Posterior vena cava (tissue), 2 donors: ENCODE data around the gene LDLRAD4. TPM values are rescaled to one million over a fixed set of nuclear protein-coding genes. Genes with fewer than 3 reads are reported as not detected.
"Not testable (repeated sequence)": the region's sequence is repeated elsewhere in the genome, so short reads cannot be mapped to it uniquely, and the experiment has no call there.

Experiments
- DNase-seq: peaks from one replicate; pipeline ENCODE4 v3.0.0-alpha.2; 2020; ENCODE audit warnings: low spot score
- intact Hi-C, 2 donors: fragments of 100-400 bp; cut with DNase I; formaldehyde crosslinking; loops; one replicate each; pipeline versions ENCODE4 v1.14.1 to v1.14.2; 2022 to 2023
- total RNA-seq, 2 donors: library from RNA; stranded (reverse); fragmentation: NEBNext Ultra II Directional; extraction: Animal tissue kit (Norgen Biotek cat#: 25700); gene quantifications; one replicate each; pipeline ENCODE4 v1.2.1, GENCODE V29; 2021
- donor health status: DM: yes; HTN: yes; CAD: no.
- donor health status: DM: yes; HTN: yes; CAD: no.

LDLRAD4 gene
- total RNA-seq, 2 donors from 2014 or later: 52.3 to 74.8 TPM

DNA sequence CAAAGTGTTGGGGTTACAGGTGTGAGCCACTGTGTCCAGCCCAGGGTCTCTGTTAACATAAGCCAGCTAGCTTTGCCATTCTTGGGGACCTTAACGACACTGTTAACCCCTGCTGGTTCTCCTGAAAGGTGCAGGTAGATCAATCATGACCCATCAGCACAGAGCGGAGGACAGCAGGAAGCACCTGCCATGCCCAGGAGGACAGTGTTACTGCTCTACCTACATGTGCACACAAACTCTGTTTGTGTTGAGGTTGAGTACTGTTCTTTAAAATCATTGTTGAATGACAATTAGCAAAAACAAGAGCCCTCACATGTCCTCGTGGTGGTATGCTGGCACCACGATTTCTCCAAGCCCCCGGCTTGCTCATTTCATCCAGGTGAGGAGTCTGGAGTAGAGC, 386.9 kb downstream of the LDLRAD4 start:
- no peak for DNase-seq
- intact Hi-C loops: no loop called here

DNA sequence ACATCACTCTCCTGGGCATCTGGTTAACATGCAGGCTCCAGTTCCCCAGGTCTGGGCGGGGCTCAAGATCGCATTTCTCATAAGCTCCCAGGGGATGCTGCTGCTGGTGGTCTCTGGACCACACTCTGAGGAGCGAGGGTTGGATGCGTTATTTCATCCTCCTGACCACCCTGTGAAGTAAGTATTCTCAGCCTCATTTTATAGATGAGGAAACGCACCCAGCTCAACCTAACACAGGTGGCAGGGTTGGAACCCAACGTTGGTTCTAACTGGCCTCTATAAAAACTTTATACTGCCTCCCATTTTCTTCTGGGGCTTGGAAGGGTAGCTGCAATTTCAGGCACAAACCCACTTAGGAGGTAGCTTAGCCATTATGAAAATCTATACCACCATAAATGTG, 387.3 kb downstream of the LDLRAD4 start:
- intact Hi-C loops: no loop called here
- no peak for DNase-seq

DNA sequence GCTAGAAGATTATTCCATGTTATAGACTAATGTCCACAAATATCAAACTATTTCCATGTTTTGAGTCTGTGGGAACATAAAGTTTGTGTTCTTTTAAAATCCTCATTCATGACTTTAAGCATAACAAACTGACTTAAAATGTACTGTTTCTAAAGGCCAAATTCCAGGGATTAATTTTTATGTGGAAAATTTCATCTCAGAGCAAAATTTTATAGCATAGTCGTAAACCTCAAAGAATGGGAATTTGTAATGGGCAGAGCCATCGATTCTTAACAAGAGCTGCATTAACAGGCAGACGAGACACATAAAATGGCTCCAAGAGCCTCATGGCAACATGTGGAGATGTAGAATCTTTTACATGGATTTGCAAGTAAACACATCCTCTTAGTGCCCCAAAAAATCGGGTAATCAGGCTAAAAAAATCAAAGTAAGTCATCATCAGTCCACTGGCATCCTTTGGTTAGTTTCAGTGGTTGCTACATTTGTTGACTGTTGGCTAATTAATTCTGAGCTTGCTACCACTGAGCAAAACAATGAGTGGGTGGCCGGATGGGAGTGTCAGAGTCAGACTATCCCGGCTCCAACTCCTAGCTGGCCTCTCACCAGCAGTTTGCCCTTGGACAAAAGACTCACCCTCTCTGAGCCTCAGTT, 388.2 kb downstream of the LDLRAD4 start:
- intact Hi-C loops: no loop called here

DNA sequence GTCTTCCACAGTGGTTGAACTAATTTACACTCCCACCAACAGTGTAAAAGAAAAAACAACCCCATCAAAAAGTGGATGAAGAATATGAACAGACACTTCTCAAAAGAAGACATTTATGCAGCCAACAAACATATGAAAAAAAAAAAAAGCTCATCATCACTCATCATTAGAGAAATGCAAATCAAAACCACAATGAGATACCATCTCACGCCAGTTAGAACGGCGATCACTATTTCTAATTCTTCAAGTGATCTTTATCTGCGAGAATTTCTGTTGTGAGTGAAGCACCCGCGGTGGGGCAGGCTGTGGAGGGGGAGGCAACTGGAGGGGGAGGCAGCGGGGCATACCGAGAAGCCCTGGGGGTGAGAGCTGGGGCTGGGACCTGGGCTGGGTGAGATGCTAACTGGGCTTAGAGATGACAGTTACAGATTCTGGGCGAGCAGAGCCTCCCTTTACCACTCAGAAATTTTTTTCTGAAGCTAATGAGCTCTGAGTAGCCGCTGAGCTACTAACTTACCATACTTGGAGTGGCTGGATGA, 389.5 kb downstream of the LDLRAD4 start:
- DNase-seq, intact Hi-C loops: not testable (repeated sequence)

More for the DNA sequence above, 388.2 kb downstream of the LDLRAD4 start:
- no peak for DNase-seq

DNA sequence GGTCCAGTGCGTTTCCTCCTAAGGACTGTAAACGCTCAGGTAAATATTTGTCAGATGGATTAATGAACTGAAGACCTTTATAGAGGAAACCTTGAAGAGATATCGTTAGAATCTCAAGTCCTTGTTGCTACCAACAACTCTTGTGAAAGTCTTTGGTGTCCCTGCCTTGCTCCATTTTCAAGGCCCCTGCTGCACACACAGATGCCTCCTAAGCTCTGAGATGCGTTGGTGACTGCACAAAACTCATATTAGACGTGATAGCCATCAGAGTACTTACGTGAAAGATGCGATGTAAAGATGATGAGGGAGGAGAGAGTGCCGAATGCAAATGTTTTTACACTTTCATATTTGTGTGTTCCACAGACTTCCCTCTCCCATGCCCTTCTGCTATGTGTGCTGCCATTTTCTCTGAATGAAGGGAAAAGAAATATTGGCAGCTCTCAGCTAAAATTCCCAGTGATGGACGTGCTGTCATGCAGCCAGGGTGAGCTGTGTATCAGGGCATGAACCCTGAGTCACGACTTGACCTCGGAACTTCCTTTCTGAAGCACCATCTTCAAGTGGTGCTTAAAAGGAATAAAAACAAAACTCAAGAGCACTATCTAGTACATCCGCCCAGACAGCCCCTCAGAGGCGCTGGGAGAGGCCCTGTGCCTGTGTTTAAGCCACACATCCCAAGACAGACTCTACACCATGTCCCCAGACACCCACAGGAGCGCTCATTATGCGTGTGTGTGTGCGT, 390.4 kb downstream of the LDLRAD4 start:
- DNase-seq: no peak
- intact Hi-C loops: no loop called here

DNA sequence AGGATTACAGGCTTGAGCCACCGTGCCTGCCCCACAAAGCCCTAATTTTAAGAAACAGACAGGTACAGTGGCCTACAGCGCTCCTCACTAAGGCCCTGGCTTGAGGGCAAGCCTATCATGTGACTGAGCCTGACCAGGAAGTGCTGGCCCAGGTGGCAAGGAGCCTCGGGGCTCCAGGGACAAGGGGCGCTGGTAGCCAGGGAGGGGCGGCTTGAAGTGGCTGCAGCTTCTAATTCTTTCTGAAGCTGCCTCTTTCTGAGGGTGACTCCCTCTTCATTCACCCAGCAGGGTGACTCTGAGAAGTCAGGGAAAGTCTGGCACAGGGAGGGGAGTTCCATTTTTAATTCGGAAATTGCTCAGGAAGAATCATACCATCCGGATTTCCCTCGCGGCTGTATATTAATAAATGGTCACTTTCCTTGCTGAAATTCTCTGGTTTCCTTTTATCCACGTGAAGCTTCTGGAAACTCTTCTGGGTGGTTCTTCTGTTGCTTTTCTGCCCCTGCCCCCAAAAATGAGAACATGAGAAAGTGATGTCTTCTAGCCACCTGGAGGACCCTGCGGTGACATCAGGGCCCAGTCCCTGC, 392.1 kb downstream of the LDLRAD4 start:
- intact Hi-C loops: loop anchor here in 1 of 2 donors (5.0 to 10.0 kb wide), 2 partner anchors 48 to 176 kb away; no protein-coding TSS in a partner anchor
- DNase-seq: peak; percentile 80

DNA sequence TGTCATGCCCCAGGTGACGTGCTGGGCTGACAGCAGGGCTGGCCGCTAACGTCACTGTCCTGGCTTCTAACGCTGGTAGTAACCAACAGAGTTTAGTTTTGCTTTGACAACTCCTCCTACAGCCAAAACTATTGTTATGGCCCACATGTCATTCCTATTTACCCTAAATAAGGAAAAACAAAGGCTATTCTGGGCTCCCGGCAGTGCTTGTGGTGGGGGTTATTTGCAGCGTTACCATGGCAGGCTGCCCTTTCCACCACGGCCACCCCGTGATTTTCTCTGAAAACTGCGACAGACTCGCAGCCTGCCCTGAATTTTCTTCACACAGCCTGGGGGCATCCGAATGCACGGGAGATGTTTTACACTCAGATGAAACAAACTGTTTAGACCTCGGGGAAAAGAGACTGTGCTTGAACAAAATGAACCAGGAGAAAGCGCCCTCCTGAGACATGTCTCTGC, 392.6 kb downstream of the LDLRAD4 start:
- intact Hi-C loops: loop anchor here in 1 of 2 donors (5.0 to 10.0 kb wide), 2 partner anchors 49 to 176 kb away; no protein-coding TSS in a partner anchor
- DNase-seq: peak; percentile 90

DNA sequence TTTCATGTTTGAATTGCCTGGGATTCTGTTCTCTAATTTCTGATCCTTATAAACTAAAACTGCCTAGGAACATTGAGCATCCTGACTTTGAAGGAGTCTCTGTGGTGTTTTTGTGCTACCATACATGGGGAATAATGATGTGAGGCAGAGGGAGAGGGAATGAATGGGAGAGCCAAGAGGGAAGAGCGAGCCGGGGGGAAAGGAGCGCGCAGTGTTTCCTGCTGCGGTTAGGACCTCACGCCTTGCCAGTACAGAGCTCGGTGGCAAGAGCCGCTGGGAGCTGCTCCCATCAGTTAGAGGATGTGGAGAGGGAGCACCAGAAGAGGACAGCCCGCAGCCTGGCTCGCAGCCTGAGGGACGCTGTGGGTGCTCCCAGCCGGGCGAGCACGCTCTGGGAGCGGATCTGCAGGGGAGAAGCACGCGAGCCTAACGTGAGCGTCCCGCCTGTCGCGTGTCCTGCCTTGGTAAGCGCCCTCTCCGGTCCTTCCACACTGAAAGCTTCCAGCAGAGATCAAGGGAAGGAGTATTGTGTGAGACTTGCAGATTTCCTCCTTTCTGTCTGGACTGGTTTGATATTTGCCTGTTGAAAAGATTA, 393.1 kb downstream of the LDLRAD4 start:
- peak; percentile 86 for DNase-seq
- intact Hi-C loops: loop anchor here in 1 of 2 donors (5.0 to 10.0 kb wide), 2 partner anchors 49 to 177 kb away; no protein-coding TSS in a partner anchor

DNA sequence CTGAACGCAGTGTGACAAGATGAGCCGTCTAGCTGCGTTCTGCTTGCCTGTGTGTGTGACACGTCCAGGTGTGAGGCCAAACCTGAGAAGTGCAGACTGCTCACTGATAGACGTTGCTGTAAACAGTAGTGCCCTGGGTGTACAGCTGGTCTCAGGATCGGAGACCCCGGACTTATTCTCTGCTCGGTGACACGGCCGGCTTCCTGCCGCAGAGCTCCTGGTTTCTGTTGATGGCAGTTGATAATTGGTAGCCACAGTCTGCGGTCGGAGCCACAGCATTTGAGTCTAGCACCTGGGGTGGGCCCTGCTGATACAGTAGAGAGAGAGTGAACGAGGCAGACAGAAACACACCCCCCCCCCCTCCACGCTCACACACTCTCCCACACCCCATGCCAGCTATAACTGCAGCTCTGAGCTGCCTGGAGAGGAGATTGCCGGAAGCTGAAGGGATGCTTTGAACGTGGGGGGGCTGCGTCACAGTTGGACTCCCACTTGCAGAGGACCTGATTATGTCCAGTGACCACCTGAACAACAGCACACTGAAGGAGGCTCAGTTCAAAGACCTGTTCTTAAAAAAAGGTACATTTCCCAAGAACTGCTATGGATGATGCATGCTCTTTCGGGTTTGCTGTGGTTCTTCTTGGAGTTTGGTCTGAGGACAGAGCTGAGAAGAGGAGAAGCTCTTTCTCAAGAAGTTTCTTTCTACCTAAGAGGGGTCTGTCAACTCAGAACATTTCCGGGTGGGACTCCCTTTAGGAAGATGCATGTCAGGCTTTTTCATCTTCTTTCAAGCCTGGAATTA, 393.8 kb downstream of the LDLRAD4 start:
- DNase-seq: peak; percentile 80
- intact Hi-C loops: loop anchor here in 1 of 2 donors (5.0 to 10.0 kb wide), 2 partner anchors 50 to 178 kb away; no protein-coding TSS in a partner anchor

DNA sequence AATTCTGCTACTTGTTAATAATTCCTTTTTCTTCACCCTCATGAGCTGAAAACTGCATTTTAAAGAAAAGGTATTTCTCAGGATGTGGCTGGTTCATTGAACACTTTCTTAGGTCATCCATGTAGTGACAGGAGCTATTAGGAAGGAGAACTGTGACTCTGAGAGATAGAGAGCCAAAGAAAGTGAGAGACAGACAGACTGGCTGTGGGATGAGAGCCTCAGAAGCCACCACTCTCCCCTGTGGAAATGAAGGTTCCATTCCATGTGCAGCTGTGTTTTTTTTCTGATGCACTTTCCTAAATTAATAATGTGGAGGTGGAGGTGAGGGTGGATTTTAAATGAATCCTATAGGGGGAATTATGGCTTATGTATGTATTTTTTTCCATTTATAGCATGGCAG, 394.5 kb downstream of the LDLRAD4 start:
- intact Hi-C loops: loop anchor here in 1 of 2 donors (5.0 to 10.0 kb wide), 2 partner anchors 51 to 178 kb away; no protein-coding TSS in a partner anchor
- DNase-seq: no peak

DNA sequence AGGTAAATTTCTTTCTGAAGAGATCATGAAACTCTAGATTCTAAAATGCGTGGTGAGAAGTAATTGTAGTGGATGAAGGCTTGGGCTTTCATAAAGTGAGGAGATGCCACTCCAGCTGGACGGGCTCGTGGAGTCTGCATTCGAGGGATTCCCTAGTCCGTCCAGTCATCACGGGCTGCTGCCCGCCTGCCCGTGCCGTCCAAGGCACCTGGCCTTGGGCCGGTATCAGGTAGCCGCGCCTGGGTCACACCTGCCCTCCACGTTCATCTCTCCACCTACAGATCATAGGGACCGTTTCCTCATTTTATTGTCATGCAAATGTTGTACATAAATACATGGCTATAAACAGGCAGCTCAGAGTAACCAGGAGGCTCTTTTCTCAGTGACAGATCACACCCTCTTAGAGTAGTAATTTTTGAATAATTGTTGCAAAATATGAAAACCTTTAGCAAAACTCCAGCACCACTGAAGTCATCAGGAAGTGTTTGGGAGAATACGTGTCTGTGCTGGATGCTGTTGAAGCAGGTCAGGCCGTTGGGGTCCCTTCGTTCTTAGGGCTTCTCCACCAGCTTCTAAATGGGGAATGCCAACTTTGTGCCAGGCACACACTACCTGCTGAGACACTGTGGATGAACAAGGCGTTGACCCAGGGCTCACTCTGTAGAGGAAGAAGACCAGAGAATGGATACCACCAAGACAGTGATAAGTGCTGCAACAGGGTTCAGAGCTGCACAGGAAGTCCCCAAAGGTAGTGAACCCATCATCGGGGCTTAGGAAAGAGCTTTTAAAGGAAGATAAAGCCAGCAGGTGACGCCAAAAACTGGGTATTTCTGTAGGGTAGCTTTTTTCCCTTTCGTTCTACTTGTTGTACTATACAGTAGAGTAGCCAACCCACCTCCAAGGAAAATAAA, 395.3 kb downstream of the LDLRAD4 start:
- intact Hi-C loops: loop anchor here in 1 of 2 donors (5.0 to 10.0 kb wide), 2 partner anchors 52 to 179 kb away; no protein-coding TSS in a partner anchor
- no peak for DNase-seq

DNA sequence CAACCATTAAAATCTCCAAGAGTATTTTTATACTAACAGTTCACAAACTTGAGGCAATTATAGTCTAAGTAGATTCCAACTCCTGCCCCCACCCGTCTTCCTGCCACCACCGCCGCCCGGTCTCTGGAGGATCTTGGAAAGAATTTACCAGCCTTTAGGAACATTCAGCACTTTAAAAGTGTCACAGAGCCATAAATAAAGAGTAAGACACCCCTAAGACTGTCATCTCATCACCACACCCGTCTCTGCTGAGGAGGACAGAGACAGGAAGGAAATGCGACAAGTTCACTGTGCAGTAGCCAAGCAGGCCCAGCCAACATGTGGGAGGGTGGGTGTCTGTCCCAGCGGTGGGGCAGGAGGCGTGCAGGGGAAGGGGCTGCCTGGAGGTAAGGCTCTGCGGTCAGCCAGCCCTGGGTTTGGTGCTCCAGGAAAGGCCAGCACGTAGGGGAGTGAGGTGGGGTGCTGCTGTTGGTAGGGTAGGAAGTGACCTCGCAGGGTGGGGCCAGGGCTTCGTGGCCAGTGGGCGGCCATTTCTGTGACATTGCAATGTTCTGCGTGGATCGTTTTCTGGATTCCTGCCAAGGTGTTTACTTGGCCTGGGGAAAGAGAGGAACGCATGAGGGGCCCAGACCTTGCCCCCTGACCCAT, 396.2 kb downstream of the LDLRAD4 start:
- intact Hi-C loops: loop anchor here in 1 of 2 donors (5.0 to 10.0 kb wide), 2 partner anchors 52 to 180 kb away; no protein-coding TSS in a partner anchor
- peak; percentile 81 for DNase-seq

DNA sequence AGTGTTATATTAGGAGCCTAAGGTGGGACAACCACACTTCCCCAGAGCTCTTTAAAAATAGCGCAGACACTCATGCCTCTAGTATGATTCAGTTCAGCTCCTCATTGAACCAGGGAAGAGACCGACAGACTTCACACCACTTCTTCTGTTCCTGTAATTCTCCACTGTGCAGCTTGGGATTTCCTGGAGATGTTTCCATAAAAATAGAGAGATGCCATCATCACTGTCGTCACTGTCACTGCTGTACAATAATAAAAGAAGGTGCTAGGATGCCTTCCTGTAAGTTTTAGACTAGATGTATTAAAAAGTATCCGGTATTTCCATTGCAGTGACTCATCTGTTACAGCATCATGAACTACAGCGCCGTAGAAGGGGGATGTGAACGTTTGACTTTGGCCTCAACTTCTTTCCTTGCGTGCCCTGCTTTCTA, 396.9 kb downstream of the LDLRAD4 start:
- intact Hi-C loops: loop anchor here in 1 of 2 donors (10.0 kb wide), 1 partner anchor 181 kb away; no protein-coding TSS in a partner anchor
- DNase-seq: no peak

DNA sequence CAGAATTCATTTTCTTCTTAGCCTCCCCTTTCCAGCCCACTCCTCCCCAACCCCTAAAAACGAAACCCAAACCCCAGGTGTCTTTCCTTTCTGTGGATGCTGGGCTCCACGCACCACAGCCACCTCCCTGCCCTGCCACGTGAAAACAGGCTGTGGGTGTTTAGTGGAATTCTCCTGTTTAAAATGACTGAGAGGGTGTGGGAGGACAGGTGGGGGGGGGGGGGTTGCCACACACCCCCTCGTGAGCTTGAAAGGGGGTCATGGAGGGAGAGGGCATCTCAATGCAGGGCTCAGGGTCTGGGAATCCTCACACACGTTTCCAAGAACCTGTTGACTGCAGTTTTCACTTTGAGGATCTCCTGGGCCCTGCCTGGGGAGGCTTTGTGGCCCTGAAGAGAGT, 397.5 kb downstream of the LDLRAD4 start:
- no peak for DNase-seq
- intact Hi-C loops: loop anchor here in 1 of 2 donors (10.0 kb wide), 1 partner anchor 181 kb away; no protein-coding TSS in a partner anchor

DNA sequence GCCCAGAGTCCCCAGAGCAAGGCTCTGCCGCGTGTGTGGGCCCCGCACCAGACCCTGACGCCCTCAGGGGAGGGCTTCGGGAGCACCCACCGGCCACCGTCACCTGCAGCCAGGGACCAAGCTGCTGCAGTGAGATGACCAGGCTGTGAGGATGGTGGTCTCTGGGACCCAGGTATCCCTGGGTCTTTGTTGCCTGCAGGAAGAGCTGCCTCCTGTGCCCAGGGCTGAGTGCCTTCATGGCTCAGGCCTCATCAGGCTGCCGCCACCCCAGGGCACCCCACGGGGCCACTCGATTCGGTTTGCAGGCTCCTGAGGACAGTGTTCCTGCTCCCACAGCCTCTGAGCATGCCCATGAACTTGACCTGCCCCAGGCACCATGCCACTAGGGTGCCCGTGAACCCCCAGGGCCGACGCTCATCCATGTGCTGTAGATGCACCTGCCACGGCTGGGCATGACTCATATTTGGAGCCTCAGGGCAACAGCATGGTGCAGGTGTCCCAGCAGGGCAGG, 398.0 kb downstream of the LDLRAD4 start:
- intact Hi-C loops: loop anchor here in 1 of 2 donors (10.0 kb wide), 1 partner anchor 182 kb away; no protein-coding TSS in a partner anchor
- no peak for DNase-seq

DNA sequence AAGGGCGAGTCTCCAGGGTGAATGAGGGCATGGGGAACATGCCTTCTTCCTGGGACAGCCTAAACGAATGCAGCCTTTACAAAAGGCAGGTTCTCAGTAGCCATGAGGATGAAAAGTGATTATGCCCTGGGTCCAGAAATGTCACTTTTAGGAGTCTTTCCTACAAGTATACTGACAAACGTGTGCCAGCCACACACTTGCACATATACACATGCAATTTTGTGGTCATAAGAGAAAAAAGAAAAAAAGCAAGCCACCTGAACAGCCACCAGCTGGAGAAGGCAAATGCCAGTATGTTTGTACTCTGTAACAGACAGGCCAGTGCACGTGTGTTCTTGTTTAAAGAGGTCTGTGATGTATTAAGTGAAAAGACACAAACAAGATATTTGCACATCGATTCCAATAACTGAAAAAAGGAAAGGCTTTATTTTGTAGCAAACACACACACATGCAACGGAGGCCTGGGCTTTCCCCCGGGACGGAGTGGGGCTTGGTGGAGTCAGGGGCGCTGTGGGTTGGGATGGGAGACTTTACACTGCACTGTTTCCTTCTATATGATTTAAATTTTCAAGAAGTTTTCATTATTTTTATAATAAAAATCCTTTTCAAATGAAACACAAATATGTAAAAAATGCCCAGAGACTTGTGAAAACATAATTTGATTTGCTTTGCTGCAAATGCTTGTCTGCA, 399.4 kb downstream of the LDLRAD4 start:
- no peak for DNase-seq
- intact Hi-C loops: loop anchor here in 1 of 2 donors (10.0 kb wide), 1 partner anchor 183 kb away; no protein-coding TSS in a partner anchor
